CD14-positive monocyte (primary cell): ENCODE results near the gene KLHL40. TPM values are rescaled to one million over a fixed set of nuclear protein-coding genes. Genes with fewer than 3 reads are reported as not detected.
A peak's percentile ranks its signal among the peaks of the same experiment; 100 is the strongest.

Experiments
- DNase-seq, 3 donors: peaks; one replicate each; pipeline ENCODE4 v3.0.0-alpha.2; 2011 to 2022
- H2AFZ ChIP-seq: 2 replicates; pipeline ENCODE4 v1.6.0; 2012; ENCODE audit warnings: mild to moderate bottlenecking, low read depth, low read length, inconsistent platforms; ENCODE audit not compliant: insufficient read depth, poor library complexity, severe bottlenecking
- H3K27ac ChIP-seq, 2 donors: 1 replicate in 1 of 2; 2 replicates in 1 of 2; pipeline ENCODE4 v1.5.1; 2012 to 2013; ENCODE audit warnings: low read length in 2 of 2, control low read depth in 1 of 2, inconsistent platforms in 1 of 2, low read depth in 1 of 2, mild to moderate bottlenecking in 1 of 2
- H3K27me3 ChIP-seq, 2 donors: one replicate each; pipeline versions ENCODE4 v1.6.0 to v1.6.1; 2011 to 2013; ENCODE audit warnings: low read length in 2 of 2; ENCODE audit not compliant: control insufficient read depth in 2 of 2, insufficient read depth in 2 of 2
- H3K36me3 ChIP-seq, 2 donors: replicated peaks in 1 of 2; 1 replicate in 1 of 2; 2 replicates in 1 of 2; pipeline versions ENCODE4 v1.5.1 to v1.6.1; 2012 to 2013; ENCODE audit warnings: low read length in 2 of 2, control low read depth in 1 of 2, inconsistent platforms in 1 of 2, mild to moderate bottlenecking in 1 of 2; ENCODE audit not compliant: insufficient read depth in 2 of 2, control insufficient read depth in 1 of 2
- H3K4me1 ChIP-seq, 2 donors: 1 replicate in 1 of 2; 2 replicates in 1 of 2; pipeline versions ENCODE4 v1.5.1 to v1.6.1; 2012 to 2013; ENCODE audit warnings: low read length in 2 of 2, control low read depth in 1 of 2, inconsistent platforms in 1 of 2, mild to moderate bottlenecking in 1 of 2, moderate library complexity in 1 of 2; ENCODE audit not compliant: insufficient read depth in 2 of 2, control insufficient read depth in 1 of 2
- H3K4me2 ChIP-seq: replicated peaks from 2 replicates; pipeline ENCODE3; 2012; ENCODE audit warnings: low read length, moderate library complexity, mild to moderate bottlenecking; ENCODE audit not compliant: poor library complexity, severe bottlenecking; ENCODE audit errors: extremely low read depth
- H3K4me3 ChIP-seq, 3 experiments: fragments of 200-600 bp in 1 of 3; sonication (generic) in 1 of 3; replicated peaks in 1 of 3; 1 replicate in 2 of 3; 2 replicates in 1 of 3; pipeline ENCODE4 v1.5.1; 2011 to 2013; ENCODE audit warnings: low read length in 3 of 3, mild to moderate bottlenecking in 3 of 3, control low read depth in 2 of 3, low read depth in 2 of 3, inconsistent platforms in 1 of 3, moderate library complexity in 1 of 3
- H3K79me2 ChIP-seq: 2 replicates; pipeline ENCODE4 v1.6.0; 2012; ENCODE audit warnings: mild to moderate bottlenecking, control low read depth, inconsistent platforms, low read length, moderate library complexity; ENCODE audit not compliant: insufficient read depth
- H3K9ac ChIP-seq: 2 replicates; pipeline ENCODE4 v1.6.0; 2017; ENCODE audit warnings: low read length, mild to moderate bottlenecking; ENCODE audit not compliant: insufficient read depth, poor library complexity, severe bottlenecking
- H3K9me3 ChIP-seq, 2 donors: replicated peaks in 1 of 2; 1 replicate in 1 of 2; 2 replicates in 1 of 2; pipeline versions ENCODE4 v1.5.1 to v1.6.1; 2012 to 2013; ENCODE audit warnings: low read length in 2 of 2, control low read depth in 1 of 2; ENCODE audit not compliant: control insufficient read depth in 1 of 2, insufficient read depth in 1 of 2
- H4K20me1 ChIP-seq: 2 replicates; pipeline ENCODE4 v1.6.0; 2012; ENCODE audit warnings: mild to moderate bottlenecking, low read length, control low read depth, moderate library complexity; ENCODE audit not compliant: insufficient read depth
- H3K27ac Mint-ChIP-seq, 7 donors: one replicate each; pipeline ENCODE4 v1.8.0; 2020; ENCODE audit warnings: mild to moderate bottlenecking in 7 of 7, mixed read lengths in 7 of 7, moderate library complexity in 6 of 7, inconsistent platforms in 2 of 7
- H3K27me3 Mint-ChIP-seq, 3 donors: one replicate each; pipeline ENCODE4 v1.8.0; 2021 to 2022; ENCODE audit warnings: low read depth in 3 of 3, mild to moderate bottlenecking in 3 of 3, mixed read lengths in 3 of 3, moderate library complexity in 3 of 3, inconsistent platforms in 1 of 3
- H3K36me3 Mint-ChIP-seq, 2 donors: one replicate each; pipeline ENCODE4 v1.8.0; 2020; ENCODE audit warnings: mixed read lengths in 2 of 2, inconsistent platforms in 1 of 2, mild to moderate bottlenecking in 1 of 2
- H3K4me1 Mint-ChIP-seq: one replicate; pipeline ENCODE4 v1.8.0; 2020; ENCODE audit warnings: mild to moderate bottlenecking, mixed read lengths
- H3K4me3 Mint-ChIP-seq, 2 donors: one replicate each; pipeline ENCODE4 v1.8.0; 2020; ENCODE audit warnings: mild to moderate bottlenecking in 2 of 2, mixed read lengths in 2 of 2, moderate library complexity in 1 of 2
- H3K9me3 Mint-ChIP-seq, 7 donors: one replicate each; pipeline ENCODE4 v1.8.0; 2020 to 2022; ENCODE audit warnings: mixed read lengths in 7 of 7, mild to moderate bottlenecking in 6 of 7, moderate library complexity in 6 of 7, inconsistent platforms in 2 of 7
- WGBS: methylation state at CpG from one replicate; pipeline ENCODE4 v1.1.5; 2013; ENCODE audit warnings: missing lambda C conversion rate; ENCODE audit not compliant: insufficient coverage; 5-methylcytosine and 5-hydroxymethylcytosine counted together
- intact Hi-C, 2 donors: fragments of 100-400 bp; cut with micrococcal nuclease; formaldehyde crosslinking; loops; one replicate each; pipeline versions ENCODE4 v1.15.0 to v1.15.1; 2023
- polyA plus RNA-seq, 3 donors: library from polyadenylated mRNA; depleted of rRNA in 1 of 3; unstranded in 2 of 3; stranded (reverse) in 1 of 3; fragments of 300-500 nt in 2 of 3; fragments of >200 nt in 1 of 3; fragmentation: Illumina TruSeq in 2 of 3; gene quantifications; 1 replicate in 2 of 3; 2 replicates in 1 of 3; pipeline ENCODE4 v1.2.3, GENCODE V29; 2012 to 2021
- TF ChIP-seq, protein P1 (sequence below): fragments of 200-600 bp; IDR thresholded peaks from one replicate; pipeline ENCODE4 v1.8.0; 2022; ENCODE audit warnings: antibody characterized with exemption, mild to moderate bottlenecking

The KLHL40 gene
- polyA plus RNA-seq, 3 donors, result not detected

DNA sequence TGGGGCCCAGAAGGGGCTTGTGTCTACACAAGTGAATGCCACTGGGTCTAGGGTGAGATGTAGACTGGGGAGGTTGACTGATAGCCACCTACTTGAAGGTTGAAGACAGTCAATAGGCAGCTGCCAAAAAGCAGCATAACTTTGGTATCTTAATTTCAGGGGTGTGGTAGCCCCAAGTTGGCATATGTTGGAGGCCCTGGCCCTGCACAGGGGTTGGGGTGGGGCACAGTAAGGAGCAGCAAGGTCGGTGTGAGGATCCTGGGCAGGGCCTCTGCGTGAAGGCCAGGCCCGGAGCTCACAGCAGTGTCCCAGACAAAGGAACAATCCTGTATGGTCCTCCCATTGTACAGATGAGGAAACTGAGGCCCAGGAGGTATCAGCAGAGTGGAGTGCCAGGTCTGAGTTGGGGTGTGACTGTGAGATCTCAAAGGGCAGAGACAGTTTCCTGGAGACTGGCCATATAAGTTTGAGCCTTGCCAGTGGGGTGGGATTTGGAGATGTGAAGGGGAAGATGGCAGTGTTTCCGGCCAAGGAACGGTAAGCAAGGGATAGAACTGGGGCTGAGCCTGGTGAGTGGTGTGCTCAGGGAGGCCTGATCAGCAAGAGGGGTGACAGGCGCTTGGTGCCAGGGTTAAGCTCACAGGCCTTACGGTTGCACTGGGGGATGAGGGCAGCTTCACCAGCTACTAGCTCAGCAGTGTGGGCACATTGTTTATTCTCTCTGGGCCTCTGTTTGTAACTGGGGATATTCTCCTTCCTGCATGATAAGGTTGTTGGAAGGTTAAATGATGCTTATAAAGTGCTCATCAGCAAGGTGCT, 1.7 kb downstream of the KLHL40 start:
- Histone ChIP-seq H3K4me2 (no peak overlapping the region), H3K9me3 (peaks cover 0 to 5% of the 10 kb centered on the region in 2 donors), H2AFZ (no peak overlapping the region), H3K4me1 (peaks cover 0 to 4% of the 10 kb centered on the region in 2 donors), H3K4me3 (no peak overlapping the region), H4K20me1 (no peaks in the 10 kb centered on the region), H3K27me3 (peaks cover 0 to 29% of the 10 kb centered on the region in 2 donors), H3K9ac (no peak overlapping the region), H3K79me2 (no peaks in the 10 kb centered on the region), H3K36me3 (no peaks in the 10 kb centered on the region), H3K27ac (no peak overlapping the region)
- TF ChIP-seq, protein P1, sequence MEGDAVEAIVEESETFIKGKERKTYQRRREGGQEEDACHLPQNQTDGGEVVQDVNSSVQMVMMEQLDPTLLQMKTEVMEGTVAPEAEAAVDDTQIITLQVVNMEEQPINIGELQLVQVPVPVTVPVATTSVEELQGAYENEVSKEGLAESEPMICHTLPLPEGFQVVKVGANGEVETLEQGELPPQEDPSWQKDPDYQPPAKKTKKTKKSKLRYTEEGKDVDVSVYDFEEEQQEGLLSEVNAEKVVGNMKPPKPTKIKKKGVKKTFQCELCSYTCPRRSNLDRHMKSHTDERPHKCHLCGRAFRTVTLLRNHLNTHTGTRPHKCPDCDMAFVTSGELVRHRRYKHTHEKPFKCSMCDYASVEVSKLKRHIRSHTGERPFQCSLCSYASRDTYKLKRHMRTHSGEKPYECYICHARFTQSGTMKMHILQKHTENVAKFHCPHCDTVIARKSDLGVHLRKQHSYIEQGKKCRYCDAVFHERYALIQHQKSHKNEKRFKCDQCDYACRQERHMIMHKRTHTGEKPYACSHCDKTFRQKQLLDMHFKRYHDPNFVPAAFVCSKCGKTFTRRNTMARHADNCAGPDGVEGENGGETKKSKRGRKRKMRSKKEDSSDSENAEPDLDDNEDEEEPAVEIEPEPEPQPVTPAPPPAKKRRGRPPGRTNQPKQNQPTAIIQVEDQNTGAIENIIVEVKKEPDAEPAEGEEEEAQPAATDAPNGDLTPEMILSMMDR, result no peak
- peaks cover 36 to 49% (median 47%) of the 10 kb centered on the region in 3 donors for H3K27me3 Mint-ChIP-seq
- no peaks in the 10 kb centered on the region for H3K36me3 Mint-ChIP-seq
- H3K4me3 Mint-ChIP-seq, result peak overlapping the region in 1 of 2 donors; percentile 58
- intact Hi-C loops, result no loop called here
- H3K4me1 Mint-ChIP-seq, result peaks cover 11% of the 10 kb centered on the region
- H3K27ac Mint-ChIP-seq, result no peak overlapping the region
- DNase-seq, result no peak
- H3K9me3 Mint-ChIP-seq, result peaks cover 0 to 10% (median 0%) of the 10 kb centered on the region in 7 donors
- 97% methylated on average over 7 of the region's 7 CpGs for WGBS

DNA sequence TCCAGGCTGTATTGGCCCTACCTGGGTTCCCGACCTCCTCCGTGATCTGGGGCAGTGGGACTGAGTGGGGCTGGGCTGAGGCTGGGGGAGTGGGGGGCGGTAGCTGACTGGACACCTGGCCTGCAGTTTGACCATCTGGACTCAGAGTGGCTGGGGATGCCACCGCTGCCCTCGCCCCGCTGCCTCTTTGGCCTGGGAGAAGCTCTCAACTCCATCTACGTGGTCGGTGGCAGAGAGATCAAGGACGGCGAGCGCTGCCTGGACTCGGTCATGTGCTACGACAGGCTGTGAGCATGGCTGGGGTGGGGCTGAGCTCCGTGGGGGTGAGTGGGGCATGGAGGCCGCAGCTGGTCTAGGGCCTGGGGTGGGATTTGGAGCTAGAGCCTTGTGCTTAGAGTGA, 2.7 kb downstream of the KLHL40 start:
- Mint-ChIP-seq H3K27me3 (peaks cover 34 to 47% (median 46%) of the 10 kb centered on the region in 3 donors), H3K4me1 (peaks cover 11% of the 10 kb centered on the region), H3K27ac (peak overlapping the region in 1 of 7 donors; percentile 33), H3K9me3 (peaks cover 0 to 8% (median 0%) of the 10 kb centered on the region in 7 donors), H3K36me3 (no peaks in the 10 kb centered on the region), H3K4me3 (no peak overlapping the region)
- Histone ChIP-seq H3K9ac (no peak overlapping the region), H4K20me1 (no peaks in the 10 kb centered on the region), H2AFZ (no peak overlapping the region), H3K4me3 (no peak overlapping the region), H3K27ac (no peak overlapping the region), H3K9me3 (peaks cover 0 to 5% of the 10 kb centered on the region in 2 donors), H3K4me2 (no peak overlapping the region), H3K79me2 (no peaks in the 10 kb centered on the region), H3K27me3 (peaks cover 0 to 26% of the 10 kb centered on the region in 2 donors), H3K36me3 (no peaks in the 10 kb centered on the region), H3K4me1 (peaks cover 0 to 4% of the 10 kb centered on the region in 2 donors)
- intact Hi-C loops, result no loop called here
- TF ChIP-seq, protein P1, result no peak
- DNase-seq, result no peak
- 98% methylated on average over 11 of the region's 15 CpGs for whole genome bisulfite sequencing
